ENCODE results near the gene SEC14L3. TPM values are rescaled to one million over a fixed set of nuclear protein-coding genes. Genes with fewer than 3 reads are reported as not detected.

The SEC14L3 gene
- total RNA-seq, 1 experiment from 2014 or later = not detected

- Mint-ChIP-seq H3K4me1 (peaks cover 4 to 12% of the 10 kb centered on the region in 2 experiments), H3K9me3 (no peaks in the 10 kb centered on the region; a peak in 1 of 5 replicates), H3K27me3 (ENCODE audit: low read depth) (peaks cover 29% of the 10 kb centered on the region), H3K4me3 (no peak overlapping the region), H3K27ac (no peak overlapping the region), H3K36me3 (ENCODE audit: insufficient read depth in 1 of 3, low read depth in 3 of 3) (no peaks in the 10 kb centered on the region)
- WGBS (ENCODE audit: extremely low coverage, insufficient read length, low lambda C conversion rate) = no CpG with 5 or more reads among the region's 4 CpGs
- Histone ChIP-seq H4K91ac (ENCODE audit: insufficient read length, low read depth, low read length) (no peak overlapping the region), H3K23me2 (ENCODE audit: insufficient read length, low read depth, low read length, poor library complexity, severe bottlenecking) (no peaks in the 10 kb centered on the region), H3K23ac (ENCODE audit: insufficient read length, low read depth, low read length) (no peak overlapping the region), H3K79me1 (ENCODE audit: insufficient read depth, low read depth, low read length, poor library complexity, severe bottlenecking) (no peaks in the 10 kb centered on the region), H3K56ac (ENCODE audit: insufficient read length, low read depth, low read length) (no peak overlapping the region), H4K8ac (replicated peaks; ENCODE audit: insufficient read length, low read depth, low read length) (no peak overlapping the region), H3K4ac (ENCODE audit: low read depth, low read length) (no peak overlapping the region), H4K5ac (ENCODE audit: insufficient read length, low read depth, low read length) (no peak overlapping the region), H3K27me3 (ENCODE audit: insufficient read depth, low read length) (no peaks in the 10 kb centered on the region), H2AK5ac (ENCODE audit: insufficient read length, low read length) (no peak overlapping the region), H2AFZ (ENCODE audit: low read length) (no peak overlapping the region), H3K4me1 (ENCODE audit: insufficient read depth, low read length) (no peaks in the 10 kb centered on the region), H2BK20ac (ENCODE audit: low read depth, low read length, poor library complexity, severe bottlenecking) (no peak overlapping the region), H3K9ac (ENCODE audit: extremely low read depth, insufficient read length, low read length) (no peak overlapping the region), H2BK15ac (ENCODE audit: low read depth, low read length) (no peak overlapping the region), H2BK5ac (ENCODE audit: insufficient read length, low read length) (no peak overlapping the region), H3K18ac (ENCODE audit: insufficient read length, low read depth, low read length) (no peak overlapping the region), H3K9me3 (ENCODE audit: control insufficient read depth, low read depth, low read length) (no peaks in the 10 kb centered on the region), H3T11ph (ENCODE audit: low read length) (no peak overlapping the region), H3K27ac (ENCODE audit: insufficient read length, low read depth, low read length) (no peak overlapping the region), H3K14ac (ENCODE audit: insufficient read depth, low read length) (no peak overlapping the region), H3K4me2 (ENCODE audit: insufficient read depth, insufficient read length, low read length) (no peak overlapping the region), H3K79me2 (ENCODE audit: insufficient read depth, low read length) (no peaks in the 10 kb centered on the region), H2BK120ac (ENCODE audit: low read depth, low read length, poor library complexity, severe bottlenecking) (no peak overlapping the region), H2BK12ac (ENCODE audit: insufficient read length, low read depth, low read length) (no peak overlapping the region), H4K20me1 (ENCODE audit: control insufficient read depth, insufficient read depth, insufficient read length) (no peaks in the 10 kb centered on the region)
- no peak for TF ChIP-seq CTCF (conservative IDR thresholded peaks at IDR 0.05)
- no peak for DNase-seq
Measured at GRCh38 chr22:30472994-30473720, 1.3 kb upstream of the SEC14L3 start.

Measured in H9 (cell line).